NCI-H748 (cell line): ENCODE data around the gene DAAM1.

Experiments used
- DNase-seq: peaks from one replicate; lab custom pipeline; 2025; ENCODE audit not compliant: unreplicated experiment; lab: John Stamatoyannopoulos, UW

DAAM1 gene

DNA sequence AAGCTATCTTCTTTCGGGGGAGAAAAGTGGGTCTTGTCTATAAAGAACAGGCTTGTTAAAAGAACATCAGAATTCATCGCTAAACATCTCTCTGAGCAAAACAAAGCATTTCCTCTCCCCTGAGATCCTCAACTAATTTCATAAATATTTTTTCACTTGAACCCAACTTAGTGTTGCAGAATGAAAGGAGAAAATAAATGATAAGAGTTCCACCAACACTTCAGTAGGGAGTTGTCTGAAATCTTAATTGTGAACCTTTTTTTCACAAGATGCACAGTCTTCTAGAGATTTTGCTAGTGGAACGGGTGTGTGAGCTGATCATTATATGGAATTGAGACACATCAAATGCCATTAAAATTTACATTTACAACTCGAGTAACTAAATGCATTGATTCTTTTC, 1.3 kb upstream of the DAAM1 start:
- DNase-seq: no peak

DNA sequence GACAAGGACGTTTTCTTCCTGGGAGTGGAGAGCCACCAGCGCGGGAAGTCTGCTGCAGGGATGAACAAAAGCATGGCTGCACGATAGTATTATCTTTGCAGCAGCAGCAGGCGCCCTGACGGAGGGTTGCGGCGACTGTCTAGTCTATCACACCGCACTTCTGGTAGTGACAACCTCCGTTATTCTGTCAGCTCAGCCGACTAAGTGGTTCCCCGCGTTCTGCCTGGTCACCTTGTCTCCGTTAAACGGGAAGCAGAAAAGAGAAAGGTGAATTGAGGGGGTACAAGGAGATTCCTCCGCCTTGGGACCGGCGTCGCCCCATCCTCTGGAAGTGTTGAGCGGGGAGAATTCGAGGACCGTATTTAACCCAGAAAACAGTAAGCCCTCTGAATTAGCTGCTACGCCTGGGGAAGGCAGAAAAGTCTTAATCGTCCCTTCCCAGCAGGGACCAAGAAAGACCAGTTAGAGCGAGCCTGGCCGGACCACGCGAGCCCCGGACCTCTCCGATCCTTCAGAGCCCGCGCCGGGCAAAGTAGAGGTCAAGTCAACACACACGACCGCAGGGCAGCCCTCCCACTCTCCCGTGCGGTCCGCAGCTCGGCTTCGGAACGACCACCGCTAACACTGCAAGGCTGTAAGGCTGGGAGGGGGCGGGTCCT, 536 bp upstream of the DAAM1 start:
- peak; percentile 83 for DNase-seq

DNA sequence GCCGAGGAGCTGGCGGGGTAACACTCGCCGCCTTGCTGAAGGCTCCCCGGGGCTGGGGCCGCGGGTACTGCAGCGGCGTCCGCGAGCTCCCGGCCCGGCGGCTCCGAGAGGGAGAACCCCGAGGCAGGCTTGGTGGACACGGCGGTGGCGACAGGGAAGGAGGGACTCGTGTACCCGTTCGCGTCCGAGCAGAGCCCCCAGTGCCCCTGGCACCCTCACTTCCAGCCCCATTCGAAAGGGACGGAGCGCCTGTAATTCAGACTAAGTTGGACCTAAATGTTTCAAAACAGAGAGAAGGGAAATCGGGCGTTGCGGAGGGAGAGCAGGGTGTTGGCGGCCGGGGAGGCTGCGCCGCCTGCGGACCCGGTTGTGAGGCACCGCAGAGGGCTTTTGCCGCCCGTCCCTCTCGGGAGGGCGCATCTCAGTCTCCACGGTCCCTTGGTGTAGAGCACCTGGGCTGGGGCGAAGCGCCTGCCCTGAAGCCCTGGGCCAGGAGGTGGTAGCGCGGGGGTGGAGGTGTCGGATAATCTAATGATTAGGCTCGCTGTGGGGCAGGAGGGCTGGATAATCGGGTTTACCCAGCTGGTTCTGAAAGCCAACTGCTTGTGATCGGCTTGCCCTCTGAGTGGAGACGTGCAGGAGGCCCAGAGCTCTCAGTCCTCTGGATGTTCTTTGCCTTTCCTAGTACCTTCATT, 771 bp downstream of the DAAM1 start:
- DNase-seq: peak; percentile 72

DNA sequence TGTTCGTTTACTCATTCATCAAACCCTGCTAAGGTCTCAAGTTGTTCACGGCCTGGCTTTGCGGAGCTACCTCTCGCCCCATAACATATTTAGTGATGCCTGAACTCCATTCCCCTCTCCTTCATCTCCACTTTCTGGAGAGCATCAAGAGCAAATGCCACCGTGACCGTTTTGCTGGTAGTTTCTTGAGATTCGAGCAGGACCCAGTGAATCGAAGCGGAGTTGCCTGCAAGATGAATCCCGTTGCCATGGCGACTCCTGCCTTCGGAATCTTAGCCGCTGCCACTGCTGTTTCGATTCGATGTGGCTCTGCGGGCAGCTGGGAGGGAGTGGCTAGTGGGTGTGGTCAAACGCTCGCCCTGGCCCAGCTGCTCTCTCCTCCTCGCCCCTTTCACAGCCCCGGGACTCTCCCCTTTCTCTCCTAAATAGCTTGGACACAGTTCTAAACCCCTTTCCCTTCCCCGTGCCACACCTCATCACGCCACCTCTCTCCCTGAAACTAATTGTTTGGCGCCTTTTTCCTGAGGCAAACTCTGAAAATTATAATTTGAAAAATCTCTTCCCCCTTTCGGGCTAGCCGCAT, 1.4 kb downstream of the DAAM1 start:
- peak; percentile 98 for DNase-seq

DNA sequence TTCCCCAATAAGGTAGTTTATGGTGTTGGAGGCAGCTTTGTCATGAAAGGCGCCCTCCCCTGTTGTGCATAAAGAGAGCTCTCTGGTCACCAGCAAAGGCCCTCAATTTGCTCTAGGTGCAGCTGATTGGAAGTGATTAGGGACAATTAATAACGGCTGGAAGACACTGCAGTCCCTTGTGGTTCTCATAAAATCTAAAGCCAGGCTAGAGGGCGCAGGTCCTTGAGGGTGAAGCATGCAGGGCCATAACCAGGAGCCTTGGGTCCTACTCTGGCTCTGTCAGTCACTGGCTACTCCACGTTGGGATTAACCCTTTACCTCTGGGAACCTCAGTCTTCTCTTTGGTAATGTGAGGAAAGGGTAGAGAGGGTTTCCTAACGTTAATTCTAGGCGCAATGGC, 1.9 kb downstream of the DAAM1 start:
- DNase-seq: peak; percentile 85

DNA sequence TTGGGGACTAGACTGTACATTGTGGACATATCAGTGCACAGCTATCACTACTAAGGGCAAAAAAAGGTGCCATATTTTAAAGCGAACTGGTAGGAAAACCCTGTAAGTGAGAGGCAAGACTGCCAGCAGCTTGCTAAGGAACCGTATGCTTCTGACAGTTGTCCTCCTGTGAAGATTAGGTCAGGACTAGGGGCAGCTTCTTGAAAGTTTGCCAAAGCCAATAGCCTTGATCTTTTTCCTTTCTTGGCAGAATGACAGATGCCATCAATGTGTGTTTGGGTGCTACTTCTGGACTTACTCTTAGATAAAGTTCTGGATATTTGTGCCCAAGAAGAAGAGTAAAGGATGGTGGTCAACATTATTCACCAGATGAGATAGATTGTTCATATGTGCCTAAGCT, 7.4 kb downstream of the DAAM1 start:
- no peak for DNase-seq

DNA sequence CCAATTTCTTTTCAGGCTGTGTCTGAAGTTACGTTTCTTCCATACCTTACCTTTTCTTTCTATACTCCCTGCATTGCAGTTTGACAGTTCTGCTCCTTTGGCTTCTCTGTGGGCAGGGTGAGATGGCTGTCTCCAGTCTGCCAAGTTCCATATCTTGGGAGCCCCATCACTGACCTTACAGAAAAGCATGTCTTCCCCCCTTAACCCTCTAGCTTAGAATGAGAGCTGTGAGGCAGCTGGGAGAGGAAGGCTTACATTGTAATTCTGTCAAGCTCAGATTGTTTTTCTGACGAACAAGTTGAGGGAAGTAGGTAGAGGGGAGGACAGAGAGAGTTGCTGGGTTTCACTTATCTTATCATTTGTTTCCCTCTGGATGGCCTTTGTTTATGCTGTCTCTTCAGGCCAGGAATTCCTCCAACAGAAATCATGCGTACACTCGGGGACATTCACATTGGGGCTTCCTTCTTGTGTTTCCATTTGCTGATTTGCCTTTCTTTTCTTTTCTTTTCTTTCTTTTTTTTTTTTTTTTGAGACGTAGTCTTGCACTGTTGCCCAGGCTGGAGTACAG, 9.3 kb downstream of the DAAM1 start:
- DNase-seq: no peak

DNA sequence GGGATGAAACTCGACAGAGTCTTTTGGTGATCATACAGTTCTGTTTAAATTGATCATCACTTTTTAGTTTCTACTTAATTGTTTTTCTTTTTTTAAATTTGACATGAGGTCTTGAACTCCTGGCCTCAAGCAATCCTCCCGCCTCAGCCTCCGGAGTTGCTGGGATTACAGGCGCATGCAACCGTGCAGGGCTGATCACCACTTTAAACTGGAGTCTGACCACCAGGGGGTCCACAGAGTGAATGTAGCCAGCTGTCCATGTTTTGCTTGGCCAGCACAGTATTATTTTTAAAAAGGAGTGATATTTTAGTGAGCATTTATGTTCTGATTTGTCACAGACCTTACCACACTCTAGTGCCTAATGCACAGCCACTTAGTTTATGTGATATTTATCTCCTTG, 10.7 kb downstream of the DAAM1 start:
- peak; percentile 16 for DNase-seq

DNA sequence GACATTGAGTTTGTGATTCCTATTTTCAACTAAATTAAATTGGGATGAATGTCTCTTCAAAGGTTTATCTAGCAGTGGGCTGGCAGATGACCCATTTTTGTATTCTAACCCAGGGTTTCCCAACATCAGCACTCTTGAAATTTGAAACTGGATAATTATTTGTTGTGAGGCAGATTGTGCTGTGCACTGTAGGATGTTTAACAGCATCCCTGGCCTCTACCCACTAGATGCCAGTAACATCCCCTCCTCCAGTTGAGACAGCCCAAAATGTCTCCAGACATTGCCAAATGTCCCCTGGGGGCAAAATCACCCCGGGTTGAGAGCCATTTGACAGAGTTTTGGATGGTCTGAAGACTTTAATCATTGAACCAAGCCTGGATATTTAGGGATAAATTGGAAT, 11.1 kb downstream of the DAAM1 start:
- DNase-seq: peak; percentile 40

DNA sequence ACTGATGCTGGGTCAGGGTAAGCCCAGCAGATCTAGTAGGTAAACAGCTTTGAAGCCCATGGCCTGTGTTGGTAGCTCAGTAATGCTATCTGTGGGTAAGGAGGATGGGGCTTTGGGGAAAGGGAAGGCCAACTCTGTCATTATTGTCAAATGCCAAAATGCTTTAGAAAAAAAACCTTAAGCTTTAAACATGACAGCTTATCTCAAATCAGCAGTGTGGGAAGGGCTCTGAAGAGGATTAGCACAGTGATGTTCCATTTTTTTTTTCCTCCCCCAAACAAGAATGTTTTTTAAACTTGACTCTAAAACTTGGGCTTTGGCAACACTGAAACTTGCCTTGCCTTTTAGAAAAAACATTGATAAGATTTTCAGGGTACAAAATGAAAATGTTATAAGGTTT, 11.7 kb downstream of the DAAM1 start:
- no peak for DNase-seq

DNA sequence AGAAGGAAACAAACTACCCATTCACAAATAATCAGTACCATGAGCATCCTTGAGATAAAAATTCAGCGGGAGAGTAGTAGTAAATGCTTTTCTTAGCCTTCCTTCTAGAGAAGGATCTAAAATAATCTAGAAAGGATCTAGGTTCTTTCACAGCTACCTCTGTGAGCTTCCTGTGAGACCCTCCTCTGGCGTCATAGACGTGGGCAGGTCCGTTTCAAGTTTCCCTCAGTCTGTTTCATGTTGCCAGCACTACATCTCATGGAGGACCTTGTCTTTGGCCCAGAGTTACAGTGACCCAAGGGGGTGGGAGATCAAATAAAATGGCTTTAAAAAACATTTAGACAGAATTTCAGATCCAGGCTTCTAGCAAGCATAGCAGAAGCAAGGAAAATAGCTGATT, 13.6 kb downstream of the DAAM1 start:
- DNase-seq: no peak

DNA sequence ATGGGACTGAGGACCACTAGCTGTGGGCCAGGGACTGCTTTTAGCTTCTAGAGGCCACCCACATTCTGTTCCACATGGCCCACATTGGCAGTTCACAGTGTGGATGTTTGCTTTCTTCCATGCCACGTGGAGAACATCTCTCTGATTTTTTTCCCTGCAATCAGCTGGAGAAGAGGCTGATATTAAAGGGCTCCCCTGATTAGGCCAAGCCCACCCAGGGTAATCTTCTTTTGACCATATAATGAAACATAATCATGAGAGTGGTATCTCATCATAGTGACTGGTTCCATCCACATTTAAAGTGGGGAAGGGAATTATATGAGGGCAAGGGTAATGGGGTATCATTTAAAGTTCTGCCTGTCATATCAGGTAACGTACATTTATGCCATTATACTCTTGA, 15.8 kb downstream of the DAAM1 start:
- DNase-seq: no peak

DNA sequence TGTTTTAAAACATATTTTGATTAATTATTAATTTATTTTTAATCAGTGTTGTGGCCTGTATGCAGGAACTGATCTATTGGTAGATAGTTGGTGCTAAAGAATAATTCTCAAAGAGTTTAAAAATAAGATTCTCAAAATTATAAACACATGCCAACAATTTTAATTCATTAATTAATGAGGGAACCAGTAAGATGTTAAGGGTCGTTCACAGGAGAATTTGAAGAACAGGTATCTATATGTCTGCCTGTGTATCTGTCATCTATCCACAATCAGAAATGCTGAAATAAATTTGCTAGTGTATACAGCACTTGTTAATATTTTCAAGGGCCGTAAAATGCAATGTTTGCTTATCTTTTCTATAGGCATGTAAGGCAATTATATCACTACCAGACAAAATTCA, 18.4 kb downstream of the DAAM1 start:
- DNase-seq: no peak

DNA sequence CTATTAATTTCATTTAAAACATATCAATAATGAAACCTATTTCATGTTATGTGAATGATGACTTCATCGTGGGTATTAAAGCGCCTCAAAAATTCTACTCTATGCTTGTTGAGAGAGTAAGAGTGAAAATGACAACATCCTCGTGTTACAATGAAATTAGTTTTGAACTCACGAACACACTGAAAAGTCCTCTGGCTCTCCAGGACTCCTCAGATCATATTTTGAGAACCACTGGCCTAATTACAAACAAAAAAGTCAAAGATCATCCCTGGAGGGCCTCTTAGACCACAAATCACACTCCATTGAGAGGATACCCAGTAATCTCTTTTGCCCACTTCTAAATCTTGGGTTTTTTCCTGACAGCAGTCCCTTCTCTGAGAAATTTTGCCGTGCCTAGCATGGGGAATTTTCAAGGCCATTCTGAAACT, 19.1 kb downstream of the DAAM1 start:
- no peak for DNase-seq

DNA sequence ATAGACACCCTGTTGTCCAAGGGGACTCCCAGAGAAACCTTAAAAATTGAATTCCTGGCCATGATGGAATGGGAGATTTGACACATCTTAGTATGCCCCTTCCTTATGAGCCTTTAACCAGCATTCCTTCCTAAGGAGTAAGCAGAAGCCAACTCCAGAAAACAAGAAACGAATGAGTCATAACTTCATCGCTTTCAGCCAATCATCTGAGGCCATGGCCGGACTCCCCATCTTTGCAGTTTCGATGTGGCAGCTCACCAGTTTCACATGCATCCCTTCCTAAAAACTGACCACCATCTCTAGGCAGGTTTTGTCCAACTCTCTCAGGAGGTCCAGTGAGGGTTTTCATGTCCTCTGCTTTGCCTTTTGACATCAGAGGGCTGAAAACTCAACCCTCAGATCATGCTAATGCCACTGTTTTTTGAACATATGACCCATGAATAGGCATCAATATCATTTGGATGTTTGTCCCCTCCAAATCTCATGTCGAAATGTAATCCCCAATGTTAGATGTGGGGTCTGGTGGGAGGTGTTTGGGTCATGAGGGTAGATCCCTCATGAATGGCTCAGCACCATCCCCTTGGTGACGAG, 19.9 kb downstream of the DAAM1 start:
- DNase-seq: no peak

DNA sequence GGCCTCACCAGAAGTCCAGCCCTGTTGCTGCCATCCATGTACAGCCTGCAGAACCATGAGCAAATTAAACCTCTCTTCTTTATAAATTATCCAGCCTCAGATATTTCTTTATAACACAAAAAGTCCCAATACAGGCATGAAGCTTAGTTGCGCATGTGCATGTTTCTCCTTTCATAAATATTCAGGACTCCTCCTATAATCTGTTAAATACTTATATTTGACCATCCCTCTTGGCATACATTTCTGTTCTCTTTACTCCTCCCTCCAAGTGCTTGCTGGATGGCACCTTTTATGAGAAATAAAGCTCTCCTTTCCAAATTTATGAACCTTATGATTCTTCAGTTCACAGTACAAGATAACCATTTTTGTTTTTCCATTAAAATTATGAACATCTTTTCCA, 20.5 kb downstream of the DAAM1 start:
- no peak for DNase-seq

DNA sequence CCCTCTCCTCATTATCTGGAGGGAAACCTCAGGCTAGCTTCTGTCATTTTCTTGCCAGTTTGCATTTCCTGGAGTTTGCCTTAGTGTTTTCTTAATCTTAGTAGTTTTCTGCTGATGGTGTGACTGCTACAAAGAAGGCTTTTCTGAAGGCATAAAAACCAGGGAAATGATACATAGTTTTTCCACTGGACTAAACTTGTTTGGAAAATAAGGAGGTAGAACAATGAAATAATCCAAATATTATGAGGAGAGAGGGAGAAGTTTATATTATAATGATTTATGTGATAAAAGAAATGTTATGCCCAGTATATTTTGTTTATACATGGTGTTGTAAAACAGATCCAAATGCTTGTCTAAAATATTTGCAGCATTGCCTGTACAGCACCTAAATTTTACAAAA, 22.2 kb downstream of the DAAM1 start:
- DNase-seq: no peak

DNA sequence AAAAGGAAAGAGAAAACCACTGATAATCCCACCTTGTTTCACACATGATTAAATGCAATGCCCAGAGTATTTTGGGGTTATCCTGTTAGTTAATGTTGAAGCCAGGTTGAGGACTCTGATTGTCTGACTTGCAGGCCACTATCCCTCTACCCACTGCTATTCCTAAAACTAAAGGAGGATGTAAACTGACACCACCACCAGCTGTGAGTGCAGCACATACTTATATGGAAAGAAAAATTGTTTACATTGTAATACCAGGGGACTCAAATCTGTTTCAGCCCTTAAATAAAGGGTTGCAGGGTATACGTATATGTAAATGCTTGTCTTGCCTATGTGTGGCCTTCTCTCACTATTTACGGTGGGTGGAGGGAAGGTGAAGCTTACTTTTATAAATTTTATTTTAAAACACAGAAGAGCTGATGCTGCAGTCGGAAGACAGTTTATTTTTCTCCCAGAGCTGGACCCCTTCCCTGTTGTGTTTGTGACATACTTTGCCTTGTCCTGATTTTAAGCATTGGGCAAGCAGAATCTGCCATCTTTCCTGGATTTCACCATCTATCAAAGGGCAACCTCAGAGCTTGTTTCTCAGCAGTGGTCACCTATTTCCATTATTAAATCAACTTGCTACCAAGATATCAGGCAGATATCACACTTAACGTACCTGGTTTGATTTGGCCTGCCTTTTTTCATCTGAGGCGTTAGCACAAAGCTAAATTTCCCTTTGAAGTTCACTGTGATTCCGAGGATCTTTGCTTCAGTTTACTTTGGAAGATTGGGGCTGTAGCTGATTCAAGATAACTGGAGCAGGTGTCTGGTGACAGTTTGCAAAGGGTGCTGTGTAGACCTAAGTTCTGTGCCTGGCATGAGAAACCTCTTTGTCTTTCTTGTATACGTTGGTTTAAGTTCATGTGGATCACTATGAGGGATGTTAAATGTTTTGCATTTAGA, 25.2 kb downstream of the DAAM1 start:
- peak; percentile 84 for DNase-seq

DNA sequence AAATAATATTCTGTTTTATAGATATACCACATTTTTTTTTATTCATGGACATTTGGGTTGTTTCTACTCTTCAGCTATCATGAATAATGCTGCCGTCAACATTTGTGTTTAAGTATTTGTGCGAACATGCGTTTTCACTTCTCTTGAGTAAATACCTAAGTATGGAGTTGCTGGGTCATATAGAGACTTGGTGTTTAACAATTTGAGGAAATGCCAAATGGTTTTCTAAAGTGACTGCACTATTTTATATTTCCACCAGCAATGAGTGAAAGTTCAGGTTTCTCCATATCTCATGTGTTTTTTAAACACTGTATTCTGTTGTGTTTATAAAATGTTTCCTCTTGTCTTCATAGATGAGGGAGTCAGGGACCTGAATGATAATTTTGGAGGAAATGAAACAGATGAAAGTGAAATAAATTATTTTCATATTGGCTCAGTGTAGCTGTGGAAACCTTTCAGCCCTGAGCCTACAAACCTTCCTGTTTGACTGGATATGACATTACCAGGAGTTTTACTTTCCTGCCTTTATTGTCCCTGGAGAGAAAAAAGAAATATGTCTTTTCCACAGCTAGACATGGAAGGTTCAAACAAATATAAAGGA, 26.3 kb downstream of the DAAM1 start:
- no peak for DNase-seq

DNA sequence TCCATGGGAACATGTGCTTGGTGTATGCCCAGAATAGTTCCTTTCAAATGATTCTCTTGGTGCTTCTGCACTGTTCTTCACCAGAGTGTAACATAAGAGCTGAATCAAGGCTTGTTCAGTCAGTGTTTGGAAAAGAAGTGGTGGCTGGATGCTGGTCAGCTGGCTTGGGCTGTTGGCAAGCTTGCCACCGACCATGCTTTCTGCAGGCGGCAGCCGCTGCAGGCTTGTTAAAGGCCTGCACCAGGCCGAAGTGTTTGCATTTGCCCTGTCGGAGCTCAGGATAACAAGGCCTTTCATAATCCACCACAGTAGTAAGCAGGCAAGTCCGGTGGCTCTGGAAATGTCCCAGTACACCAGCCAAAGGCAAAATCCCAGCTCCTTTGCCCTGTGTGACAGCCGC, 26.9 kb downstream of the DAAM1 start:
- DNase-seq: no peak
